Measurements from ENCODE around the gene TMOD1.
"Not testable (repeated sequence)": the region's sequence is repeated elsewhere in the genome, so short reads cannot be mapped to it uniquely, and the experiment has no call there.

Gene TMOD1

DNA sequence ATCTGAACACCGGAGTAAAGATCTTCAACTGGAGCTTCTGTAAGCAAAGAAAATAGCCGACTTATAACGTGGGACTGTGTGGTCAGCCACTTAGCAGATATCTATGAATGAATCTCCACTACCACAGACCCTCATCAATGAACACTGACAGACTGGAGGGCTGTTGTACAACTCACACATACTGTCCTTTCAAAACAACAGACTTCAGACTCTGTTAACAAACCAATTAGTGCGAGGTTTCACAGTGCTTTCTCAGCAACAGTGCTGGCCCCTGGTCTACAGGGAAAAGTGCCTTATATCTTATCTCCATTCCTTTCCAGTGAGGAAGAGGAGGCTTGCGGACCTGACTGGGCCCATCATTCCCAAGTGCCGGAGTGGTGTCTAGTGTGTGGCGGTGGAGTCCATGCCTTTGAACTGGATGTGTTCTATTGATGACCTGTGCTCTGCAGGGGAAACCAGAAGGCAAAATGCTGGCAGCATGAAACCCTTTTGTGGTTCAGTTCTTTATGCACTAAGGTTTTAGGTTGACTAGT, 97.9 kb downstream of the TMOD1 start:
- DNase-seq: no peak

DNA sequence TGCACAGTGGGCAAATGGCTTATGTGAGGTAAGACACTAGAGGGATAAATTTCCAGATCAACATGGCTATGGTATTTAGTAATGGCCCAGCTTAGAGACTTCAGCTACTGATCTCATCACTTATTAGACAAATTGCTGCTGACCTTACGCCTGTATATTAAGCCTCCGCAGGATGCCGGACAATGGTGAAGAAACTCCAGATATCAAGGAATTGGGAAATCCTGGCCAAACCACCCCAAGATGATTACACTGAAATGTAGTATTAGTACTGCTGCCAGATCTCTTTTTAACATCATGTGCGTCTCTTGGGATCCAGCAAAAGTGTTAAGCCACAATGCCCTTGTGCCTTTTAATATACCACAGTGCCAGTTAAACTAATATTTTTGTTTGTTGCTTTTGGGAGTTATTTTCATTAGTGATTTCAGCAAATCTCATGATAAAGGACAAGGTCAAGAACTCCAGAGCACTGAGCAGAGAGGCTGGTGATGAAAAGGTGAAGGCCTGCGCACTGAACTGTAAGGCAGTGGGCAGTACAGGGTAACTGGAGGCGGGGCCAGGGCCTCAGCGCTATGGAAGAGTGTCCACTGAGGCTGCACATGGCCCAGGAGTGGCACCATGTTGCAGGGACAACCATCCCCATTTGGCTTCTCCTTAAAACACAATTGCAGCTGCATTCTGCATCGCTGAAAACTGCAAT, 99.2 kb downstream of the TMOD1 start:
- DNase-seq: no peak

DNA sequence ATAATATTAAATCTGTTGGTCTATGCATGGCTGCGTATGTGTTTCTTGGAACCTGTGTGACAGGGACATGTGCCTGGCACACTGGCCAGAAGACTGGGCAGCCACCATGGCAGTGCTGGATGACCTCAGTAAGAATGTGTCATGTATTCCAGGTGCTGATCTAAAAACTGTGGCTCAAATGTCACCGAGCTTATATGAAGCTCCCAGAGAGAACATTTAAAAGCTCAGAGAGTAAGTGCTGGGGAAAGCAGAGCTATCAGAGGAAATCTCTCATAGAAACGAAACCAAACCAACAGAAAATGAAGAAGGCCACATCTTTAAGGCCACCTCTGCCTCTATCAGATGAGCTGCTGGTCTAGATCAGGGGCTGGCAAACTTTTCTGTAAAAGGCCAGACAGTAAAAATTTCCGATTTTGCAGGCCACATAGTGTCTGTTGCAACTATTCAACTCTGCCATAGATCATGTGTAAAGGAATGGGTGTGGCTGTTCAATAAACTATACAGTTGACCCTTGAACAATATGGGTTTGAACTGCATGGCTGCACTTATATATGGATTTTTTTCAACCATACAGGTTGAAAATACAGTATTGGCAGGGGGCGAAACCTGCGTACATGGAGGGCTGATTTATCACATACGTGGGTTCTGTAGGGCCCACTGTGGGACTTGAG, 99.9 kb downstream of the TMOD1 start:
- DNase-seq: no peak

DNA sequence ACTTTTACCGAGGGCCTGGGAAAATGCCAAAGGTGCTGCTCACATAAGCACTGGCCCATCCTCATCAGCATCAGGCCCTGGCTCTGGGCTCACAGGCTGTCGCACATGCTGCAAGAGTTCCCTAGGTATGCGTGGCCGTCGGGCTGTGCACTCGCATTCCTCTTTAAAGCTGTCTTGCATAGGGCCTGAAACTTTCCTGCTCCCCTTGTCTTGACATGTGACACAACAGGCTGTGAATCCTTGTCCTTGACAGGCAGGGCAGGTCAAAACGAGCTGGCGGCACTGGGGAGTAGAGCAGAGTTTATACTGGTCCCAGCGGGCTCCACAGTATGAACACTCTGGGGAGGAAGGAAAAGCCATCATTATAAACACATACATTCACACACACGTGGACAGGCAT, 101.0 kb downstream of the TMOD1 start:
- DNase-seq: no peak

DNA sequence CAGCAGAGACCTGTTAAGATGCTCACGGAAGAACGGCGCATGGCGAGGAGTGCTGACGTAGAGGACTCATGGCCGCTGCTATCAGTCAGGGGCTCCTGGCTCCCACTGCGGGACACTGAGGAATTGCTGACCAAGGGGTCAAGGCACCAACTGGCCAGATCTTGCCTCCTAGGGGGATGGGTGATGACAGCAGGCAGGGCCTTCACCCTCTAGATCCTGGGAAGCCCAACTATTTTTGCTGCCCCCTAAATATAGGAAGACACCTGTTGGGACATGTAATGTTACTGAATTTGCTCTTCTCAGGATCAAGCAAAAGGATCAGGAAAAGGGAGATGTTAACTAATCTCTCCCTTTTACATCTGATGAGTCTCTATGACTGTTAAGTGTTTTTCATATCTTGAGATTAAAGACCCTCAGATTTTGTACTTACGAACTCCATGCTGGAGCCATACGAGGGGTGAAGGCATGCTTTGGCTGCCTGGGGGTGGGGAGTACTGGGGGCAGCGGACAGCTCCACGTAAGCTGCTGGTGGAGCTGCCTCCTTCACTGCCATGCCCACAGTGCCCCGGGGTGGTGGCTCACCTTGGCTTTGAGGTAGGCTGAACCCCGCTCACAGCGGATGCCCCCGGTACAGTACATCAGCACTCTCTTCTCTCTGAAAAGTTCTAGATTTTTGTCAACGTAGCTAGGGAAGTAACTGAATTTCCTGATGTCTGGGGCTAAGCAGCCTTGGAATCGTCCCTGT, 103.6 kb downstream of the TMOD1 start:
- DNase-seq: no peak

DNA sequence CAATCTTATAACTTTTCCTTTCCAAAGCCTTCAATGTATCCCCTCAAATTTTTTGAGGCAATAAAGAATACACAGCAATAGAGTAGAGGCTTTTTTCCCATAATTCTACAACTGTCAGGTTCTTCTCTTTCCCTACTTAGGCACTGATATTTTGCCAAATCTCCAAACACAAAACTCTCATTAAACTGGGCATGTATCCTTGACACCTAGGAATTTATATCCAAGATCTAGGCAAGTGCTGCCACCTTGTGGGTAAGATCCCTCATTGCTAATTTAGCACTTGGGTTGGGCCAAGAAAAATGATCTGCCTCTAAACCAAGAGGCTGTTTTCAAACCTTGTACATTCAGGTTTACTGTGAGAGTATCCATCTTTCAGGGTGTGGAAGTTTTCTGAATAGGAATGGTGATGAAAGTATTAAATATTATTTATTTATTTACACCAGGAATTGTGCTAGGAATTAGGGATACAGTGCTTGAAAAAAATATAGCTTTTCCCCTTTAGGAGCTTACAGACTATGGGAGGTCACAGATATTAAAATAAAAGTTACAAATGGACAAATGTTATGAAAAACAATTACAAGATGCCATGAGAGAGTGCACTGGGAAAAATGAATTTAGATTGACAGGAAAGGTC, 114.1 kb downstream of the TMOD1 start:
- DNase-seq: peak; percentile 51

DNA sequence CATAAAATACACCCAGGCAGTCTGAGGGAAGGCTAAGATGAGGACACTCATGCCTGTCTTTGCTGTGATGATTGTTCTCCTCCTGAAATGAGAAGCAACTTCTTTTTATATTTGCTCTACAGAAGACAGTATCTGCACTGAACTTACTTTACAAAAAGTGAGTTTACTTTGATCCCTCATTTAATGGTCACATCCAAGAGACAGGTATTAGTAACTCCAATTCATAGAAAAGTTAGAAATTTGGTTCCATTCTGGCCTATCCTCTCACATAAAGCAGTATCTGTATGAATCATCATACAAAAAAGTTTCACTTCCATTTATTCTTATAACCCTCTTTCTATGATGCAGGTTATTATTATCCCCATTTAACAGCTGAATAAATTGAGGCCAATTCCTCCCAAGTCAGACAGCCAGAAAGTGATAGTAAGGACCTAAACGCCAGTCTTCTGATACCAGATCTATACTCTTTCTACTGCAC, 116.5 kb downstream of the TMOD1 start:
- DNase-seq: no peak

- not testable (repeated sequence) for DNase-seq
These were observed 118.6 kb downstream of the TMOD1 start for GRCh38 chr9:97620063-97620462.

- DNase-seq: not testable (repeated sequence)
These were observed 121.0 kb downstream of the TMOD1 start for GRCh38 chr9:97622483-97622882.

- DNase-seq: no peak
These were observed 122.5 kb downstream of the TMOD1 start for GRCh38 chr9:97623946-97624345.

DNA sequence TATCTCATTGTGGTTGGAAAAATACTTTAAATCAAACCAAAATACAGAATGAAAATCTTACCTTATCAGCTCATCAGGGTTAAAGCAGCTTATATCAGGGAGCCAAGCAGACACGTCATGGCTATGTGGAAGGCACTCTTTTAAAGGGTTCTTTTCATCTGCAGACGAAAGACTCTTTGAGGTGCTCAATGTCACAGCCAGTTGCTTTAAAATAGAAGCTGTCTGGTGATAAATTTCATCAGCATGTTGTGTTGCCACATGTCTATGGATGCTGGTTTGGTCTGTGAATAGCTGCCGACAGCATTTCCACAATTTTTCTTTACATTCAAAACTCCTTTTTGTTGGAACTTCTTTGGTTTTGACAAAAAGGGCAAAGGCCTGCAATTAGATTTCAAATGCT, 124.2 kb downstream of the TMOD1 start:
- DNase-seq: no peak

DNA sequence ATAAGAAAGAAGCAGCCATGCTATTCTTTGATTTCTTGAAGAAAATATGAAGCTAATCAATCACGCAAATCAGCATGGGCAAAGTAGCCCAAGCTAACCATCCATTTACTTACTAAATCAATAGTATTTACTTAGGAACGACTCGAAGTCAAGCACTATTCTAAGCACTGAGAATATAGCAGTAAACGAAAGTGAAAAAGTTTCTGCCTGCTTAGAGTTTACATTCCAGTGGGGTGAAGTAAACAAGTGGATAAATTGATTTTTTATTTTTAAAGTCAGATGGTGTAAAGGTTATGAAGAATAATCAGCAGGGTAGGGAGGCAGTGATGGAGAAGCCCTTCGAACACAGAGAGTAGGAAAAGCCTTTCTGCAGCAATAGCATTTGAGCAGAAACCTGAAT, 126.2 kb downstream of the TMOD1 start:
- DNase-seq: no peak

- DNase-seq: no peak
These were observed 127.2 kb downstream of the TMOD1 start for GRCh38 chr9:97628668-97629067.

DNA sequence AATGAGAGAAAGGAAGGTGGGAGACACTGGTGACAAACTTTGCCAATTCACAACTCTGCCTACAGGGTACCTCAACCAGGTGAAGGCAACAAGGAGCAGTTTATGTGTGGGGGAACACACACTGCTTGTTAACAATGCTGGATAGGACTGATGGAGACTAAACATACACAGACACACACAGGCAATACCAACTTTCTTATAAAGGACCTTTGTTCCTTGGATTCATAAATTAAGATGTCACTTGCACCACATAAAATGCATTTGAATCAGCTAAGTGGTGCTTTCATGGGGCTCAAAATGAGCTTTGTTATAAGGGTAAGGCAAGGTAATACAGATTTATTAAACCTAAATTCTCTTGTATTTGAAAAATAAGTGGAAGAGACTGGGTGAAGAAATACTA, 127.7 kb downstream of the TMOD1 start:
- no peak for DNase-seq

DNA sequence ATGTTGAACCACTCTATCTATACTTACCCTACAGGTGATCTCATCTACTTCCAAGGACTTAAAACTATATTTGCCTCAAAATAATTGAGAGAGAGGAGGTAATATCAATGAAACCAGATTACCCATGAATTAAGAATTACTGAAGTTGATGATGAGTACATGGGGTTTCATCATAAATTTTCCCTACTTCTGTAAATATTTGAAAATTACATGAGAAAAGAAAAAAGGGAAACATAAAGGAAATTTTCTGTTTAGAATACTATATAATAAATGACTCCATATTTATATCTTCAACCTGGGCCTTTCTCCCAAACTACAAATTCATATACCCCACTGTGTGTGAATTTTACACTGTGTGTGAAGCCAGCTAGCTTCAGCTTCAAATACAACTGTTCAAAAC, 129.1 kb downstream of the TMOD1 start:
- no peak for DNase-seq

DNA sequence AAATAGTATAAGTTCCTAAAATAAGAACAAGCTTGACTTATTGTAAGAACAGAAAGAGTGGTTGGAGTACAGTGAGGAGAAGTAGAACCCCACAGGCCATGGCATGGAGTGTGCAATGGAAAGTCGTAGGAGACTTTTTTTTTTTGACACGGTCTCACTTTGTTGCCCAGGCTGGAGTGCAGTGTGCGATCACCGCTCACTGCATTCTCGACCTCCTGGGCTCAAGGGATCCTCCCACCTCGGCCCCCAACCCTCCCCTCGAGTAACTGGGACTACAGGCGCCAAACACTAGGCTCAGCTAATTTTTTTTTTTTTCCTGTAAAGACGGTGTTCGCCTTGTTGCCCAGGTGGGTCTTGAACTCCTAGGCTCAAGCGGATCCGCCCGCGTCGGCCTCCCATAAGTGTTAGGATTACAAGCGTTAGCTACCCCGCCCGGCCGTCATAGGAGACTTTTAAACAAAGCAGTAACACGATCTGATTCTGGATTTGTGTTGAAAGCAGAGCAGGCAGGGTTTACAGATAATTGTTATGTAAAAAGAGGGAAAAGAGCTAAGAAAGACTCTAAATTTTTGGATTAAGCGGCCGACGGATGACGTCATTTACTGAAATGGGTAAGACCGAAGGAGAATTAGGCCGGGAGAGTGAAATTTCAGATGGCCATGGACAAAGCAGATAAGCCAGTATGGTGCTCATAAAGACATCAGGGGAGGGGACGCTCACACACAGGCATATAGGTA, 130.9 kb downstream of the TMOD1 start:
- peak; percentile 57 for DNase-seq

DNA sequence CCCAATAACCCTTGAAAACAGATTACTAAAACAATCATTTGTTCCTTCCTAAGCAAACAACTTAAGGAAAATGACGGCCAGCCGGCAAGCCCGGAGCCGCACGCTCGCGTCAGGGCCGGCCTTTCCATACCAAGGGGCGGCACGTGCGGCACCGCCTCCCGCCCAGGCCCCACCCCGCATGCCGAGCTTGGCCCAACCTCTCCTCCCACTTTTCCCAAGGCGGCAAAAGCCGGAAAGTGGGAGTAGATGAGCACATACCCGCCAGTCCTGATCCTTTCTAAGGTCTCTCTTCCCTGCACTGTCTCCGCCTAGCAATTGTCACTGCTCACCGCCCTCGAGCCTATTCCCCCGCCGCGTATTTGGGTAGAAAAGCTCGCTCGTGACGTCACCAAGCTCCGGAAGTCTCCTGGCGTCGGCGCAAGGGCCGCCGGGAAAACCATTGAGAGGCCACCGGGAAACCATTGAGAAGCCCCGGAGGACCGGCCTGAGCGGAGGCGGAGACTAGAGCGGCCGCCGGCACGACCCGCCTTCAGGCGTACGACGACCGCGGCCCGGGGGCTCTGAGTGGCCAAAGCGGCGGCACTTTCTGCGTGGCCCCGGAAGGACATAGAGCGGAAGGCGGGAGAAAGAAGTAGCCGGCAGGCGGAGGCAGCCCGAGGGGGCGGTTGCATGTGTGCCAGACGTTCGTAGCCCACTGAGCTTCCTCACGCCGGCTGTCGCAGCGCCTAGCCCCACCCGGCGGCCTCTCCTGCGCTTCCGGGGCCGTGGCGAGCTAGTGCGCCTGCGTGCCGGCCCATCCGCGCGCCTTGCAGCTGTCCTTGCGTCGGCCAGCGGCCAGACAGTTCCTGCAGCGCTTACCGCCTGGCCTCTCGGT, 131.8 kb downstream of the TMOD1 start, which contains the start of the genes NCBP1 and TSTD2:
Gene NCBP1, plus strand, starts transcription at position 837 of the 874 bp plus-strand sequence. CDS start 61 bp downstream, outside the sequence.
Gene TSTD2, minus strand, starts transcription at position 384 of the 874 bp plus-strand sequence. CDS start 5,806 bp downstream, outside the sequence.
- peak; percentile 98 for DNase-seq

DNA sequence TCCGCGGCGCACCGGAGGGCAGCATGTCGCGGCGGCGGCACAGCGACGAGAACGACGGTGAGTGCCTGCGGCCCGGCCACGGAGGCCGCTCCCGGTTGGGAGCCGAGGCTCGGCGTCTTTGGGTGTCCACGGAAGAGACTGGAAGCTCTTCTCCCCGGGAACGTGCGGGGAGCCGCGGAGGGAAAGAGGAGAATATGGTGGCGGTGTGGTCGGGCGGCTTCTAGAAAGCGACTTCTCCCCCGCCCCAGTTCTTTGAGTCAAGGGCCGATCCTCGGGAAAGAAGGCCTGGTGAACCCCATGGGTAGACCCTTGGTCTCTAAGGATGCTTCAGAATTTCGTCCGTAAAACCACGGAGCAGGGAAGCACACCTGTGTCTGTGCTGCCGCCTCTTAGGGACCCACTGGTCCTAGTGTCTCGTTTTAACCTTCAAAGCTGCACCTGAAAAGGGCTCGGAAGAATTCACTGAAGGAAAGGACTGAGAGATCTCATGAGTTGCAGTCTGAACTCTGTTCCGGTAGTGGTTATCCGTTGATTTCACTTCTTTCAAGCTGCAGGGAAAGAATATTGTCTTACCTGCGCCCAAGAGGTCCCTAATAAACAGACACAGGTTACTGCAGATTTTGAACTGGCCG, 132.5 kb downstream of the TMOD1 start:
- DNase-seq: peak; percentile 19

GRCh38 chr9:97635026-97635425, 133.6 kb downstream of the TMOD1 start:
- DNase-seq: no peak

- no peak for DNase-seq
These were observed 135.4 kb downstream of the TMOD1 start for GRCh38 chr9:97636903-97637302.

DNA sequence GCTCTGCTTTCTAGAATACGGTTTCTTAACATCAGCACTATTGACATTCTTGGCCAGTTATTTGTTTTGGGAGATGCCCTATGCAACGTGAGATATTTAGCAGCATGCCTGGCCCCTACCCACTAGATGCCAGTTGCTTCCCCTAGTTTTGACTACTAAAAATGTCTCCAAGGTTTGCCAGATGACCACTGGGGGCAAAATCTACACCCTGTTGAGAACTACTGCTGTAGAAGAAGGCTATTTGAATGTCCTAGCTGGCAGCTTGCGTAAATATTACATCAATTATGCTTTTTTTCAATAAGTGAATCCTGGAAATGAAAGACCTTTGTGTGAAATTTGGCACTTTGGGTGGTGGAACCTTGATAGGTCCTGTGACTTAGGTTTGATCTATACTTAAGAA, 137.2 kb downstream of the TMOD1 start:
- no peak for DNase-seq
